Body of pancreas (tissue), 4 donors: Measurements from ENCODE around the gene GM2A. TPM values are rescaled to one million over a fixed set of nuclear protein-coding genes. Genes with fewer than 3 reads are reported as not detected.
A peak's percentile ranks its signal among the peaks of the same experiment; 100 is the strongest.

Experiments used
- ATAC-seq: fragments of 150-250 bp; one replicate; pipeline ENCODE4 v1.9.1; 2016
- DNase-seq, 4 donors: peaks; one replicate each; pipeline ENCODE4 v3.0.0-alpha.2; 2019
- H3K27ac ChIP-seq, 4 donors: fragments of 200-600 bp; sonication (generic); 1 replicate in 3 of 4; 2 replicates in 1 of 4; pipeline versions ENCODE4 v1.5.1 to v1.6.1; 2016 to 2019; ENCODE audit warnings: mild to moderate bottlenecking in 1 of 4, mixed read lengths in 1 of 4, moderate library complexity in 1 of 4
- H3K27me3 ChIP-seq, 2 donors: fragments of 200-600 bp; sonication (generic); one replicate each; pipeline ENCODE4 v1.6.0; 2016; ENCODE audit warnings: mild to moderate bottlenecking in 1 of 2
- H3K36me3 ChIP-seq, 2 donors: fragments of 200-600 bp; sonication (generic); replicated peaks in 1 of 2; 2 replicates each; pipeline ENCODE4 v1.5.1; 2016; ENCODE audit warnings: low read depth in 2 of 2; ENCODE audit not compliant: insufficient read depth in 1 of 2
- H3K4me1 ChIP-seq: fragments of 200-600 bp; sonication (generic); one replicate; pipeline ENCODE4 v1.6.0; 2016
- H3K4me3 ChIP-seq, 2 donors: fragments of 200-600 bp; sonication (generic); 1 replicate in 1 of 2; 2 replicates in 1 of 2; pipeline ENCODE4 v1.5.1; 2016 to 2019
- H3K9me3 ChIP-seq, 3 donors: fragments of 200-600 bp; sonication (generic); 1 replicate in 2 of 3; 2 replicates in 1 of 3; pipeline ENCODE4 v1.5.1; 2016
- POLR2A ChIP-seq, 3 donors: fragments of 450-650 bp; IDR thresholded peaks; one replicate each; pipeline ENCODE4 v1.6.1; 2016; ENCODE audit warnings: antibody characterized with exemption in 3 of 3, mild to moderate bottlenecking in 2 of 3
- WGBS, 2 donors: methylation state at CpG; one replicate each; pipeline ENCODE4 v1.1.5; 2017; 5-methylcytosine and 5-hydroxymethylcytosine counted together
- intact Hi-C: fragments of 100-400 bp; cut with DNase I; formaldehyde crosslinking; loops from one replicate; pipeline ENCODE4 v1.15.1; 2023
- total RNA-seq, 2 donors: library from RNA; depleted of rRNA; stranded (reverse); fragments of >200 nt; gene quantifications; one replicate each; pipeline ENCODE4 v1.1.0, GENCODE V29; 2016
- TF ChIP-seq, protein P1 (sequence below), 7 experiments: fragments of 450-650 bp in 4 of 7; fragments of 200-600 bp in 3 of 7; sonication (generic) in 3 of 7; IDR thresholded peaks; one replicate each; pipeline ENCODE4 v1.5.1; 2016 to 2019; ENCODE audit warnings: antibody characterized with exemption in 7 of 7

The GM2A gene
- total RNA-seq, 2 donors from 2014 or later: 8.9 to 17.9 TPM

DNA sequence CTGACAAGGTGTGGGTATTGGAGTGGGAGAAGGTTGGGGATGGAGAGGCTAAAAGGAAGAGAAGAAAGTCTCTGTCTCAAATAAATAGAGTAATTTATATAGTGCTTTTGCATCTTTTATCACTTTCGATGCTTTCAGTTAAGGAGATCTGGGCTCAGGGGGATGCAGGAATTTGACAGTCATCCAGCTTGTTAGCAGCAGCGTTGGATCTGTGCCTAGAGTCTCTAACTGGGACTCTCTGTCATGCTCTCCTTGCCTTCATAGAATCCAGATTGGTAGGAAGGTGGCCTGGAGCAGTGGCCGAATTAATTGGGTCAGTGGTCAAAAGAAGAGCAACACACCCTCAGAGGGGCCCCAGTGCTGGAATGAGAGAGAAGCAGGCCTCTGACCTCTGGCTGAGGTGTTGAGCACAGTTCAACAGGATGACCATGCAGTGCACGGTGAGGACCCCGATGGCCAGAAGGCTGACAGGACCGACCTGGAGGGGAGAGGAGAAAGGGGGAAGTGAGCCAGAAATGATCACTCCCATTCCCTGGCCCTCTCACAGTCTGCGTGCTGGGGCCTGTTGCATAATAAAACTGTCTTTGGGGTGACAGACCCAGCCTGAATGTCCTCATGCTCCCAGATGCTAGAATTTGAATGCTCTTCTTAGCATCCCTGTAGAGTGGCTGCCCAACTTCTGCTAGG is 42.9 kb downstream of the GM2A start:
- ATAC-seq: no peak
- WGBS, 2 donors: 61 to 62% methylated on average over 6 to 7 of the region's 7 CpGs
- no peaks in the 10 kb centered on the region for H3K9me3 ChIP-seq
- no peak overlapping the region for H3K27ac ChIP-seq
- intact Hi-C loops: no loop called here
- no peaks in the 10 kb centered on the region for H3K36me3 ChIP-seq
- no peak overlapping the region for H3K4me3 ChIP-seq
- DNase-seq: no peak
- H3K27me3 ChIP-seq: no peaks in the 10 kb centered on the region
- TF ChIP-seq POLR2A (IDR thresholded peaks at IDR 0.05): no peak
- TF ChIP-seq, protein P1, sequence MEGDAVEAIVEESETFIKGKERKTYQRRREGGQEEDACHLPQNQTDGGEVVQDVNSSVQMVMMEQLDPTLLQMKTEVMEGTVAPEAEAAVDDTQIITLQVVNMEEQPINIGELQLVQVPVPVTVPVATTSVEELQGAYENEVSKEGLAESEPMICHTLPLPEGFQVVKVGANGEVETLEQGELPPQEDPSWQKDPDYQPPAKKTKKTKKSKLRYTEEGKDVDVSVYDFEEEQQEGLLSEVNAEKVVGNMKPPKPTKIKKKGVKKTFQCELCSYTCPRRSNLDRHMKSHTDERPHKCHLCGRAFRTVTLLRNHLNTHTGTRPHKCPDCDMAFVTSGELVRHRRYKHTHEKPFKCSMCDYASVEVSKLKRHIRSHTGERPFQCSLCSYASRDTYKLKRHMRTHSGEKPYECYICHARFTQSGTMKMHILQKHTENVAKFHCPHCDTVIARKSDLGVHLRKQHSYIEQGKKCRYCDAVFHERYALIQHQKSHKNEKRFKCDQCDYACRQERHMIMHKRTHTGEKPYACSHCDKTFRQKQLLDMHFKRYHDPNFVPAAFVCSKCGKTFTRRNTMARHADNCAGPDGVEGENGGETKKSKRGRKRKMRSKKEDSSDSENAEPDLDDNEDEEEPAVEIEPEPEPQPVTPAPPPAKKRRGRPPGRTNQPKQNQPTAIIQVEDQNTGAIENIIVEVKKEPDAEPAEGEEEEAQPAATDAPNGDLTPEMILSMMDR (IDR thresholded peaks at IDR 0.05): no peak
- no peaks in the 10 kb centered on the region for H3K4me1 ChIP-seq

DNA sequence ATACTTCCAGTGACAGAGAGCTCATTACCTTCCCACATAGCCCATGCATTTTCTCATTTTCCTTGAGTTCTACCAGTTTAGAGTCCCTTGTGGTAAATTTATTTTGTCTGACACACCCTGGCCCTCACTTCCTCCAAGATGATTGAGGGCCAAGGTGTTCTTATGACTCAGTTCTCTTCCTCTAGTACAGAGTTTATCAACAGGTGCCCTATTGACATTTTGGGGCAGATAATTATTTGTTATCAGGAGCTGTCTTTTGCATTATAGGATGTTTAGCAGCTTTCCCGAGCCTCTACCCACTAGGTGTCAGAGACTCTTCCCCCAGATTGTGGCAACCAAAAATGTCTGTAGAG is 43.5 kb downstream of the GM2A start:
- Histone ChIP-seq H3K36me3 (no peaks in the 10 kb centered on the region), H3K4me3 (no peak overlapping the region), H3K27ac (no peak overlapping the region), H3K4me1 (no peaks in the 10 kb centered on the region), H3K27me3 (no peaks in the 10 kb centered on the region), H3K9me3 (no peaks in the 10 kb centered on the region)
- WGBS, 2 donors: 43 to 75% methylated on average over 1 of the region's 1 CpG
- intact Hi-C loops: no loop called here
- DNase-seq (no peak), ATAC-seq (no peak)
- TF ChIP-seq POLR2A (IDR thresholded peaks at IDR 0.05): no peak
- TF ChIP-seq, protein P1 (IDR thresholded peaks at IDR 0.05): no peak

DNA sequence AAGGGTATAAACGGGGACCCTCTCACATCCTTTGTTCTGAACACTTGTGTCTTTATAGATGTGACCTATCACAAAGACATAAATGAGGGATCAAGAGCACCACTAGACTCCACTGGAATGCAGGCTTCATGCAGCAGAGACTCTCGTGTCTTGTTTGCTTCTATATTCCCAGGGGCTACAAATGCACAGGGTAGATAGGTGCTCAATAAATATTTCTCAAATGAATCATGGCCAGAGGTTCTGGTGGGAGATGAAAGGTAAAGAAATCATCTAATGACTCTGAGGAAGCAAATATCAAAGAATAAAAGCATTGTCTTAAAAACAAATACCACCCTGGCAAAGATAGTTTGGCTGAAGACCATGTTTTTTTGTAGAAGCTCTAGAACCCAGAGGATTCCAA is 44.0 kb downstream of the GM2A start:
- H3K36me3 ChIP-seq: no peaks in the 10 kb centered on the region
- no peaks in the 10 kb centered on the region for H3K9me3 ChIP-seq
- no peak overlapping the region for H3K27ac ChIP-seq
- no peaks in the 10 kb centered on the region for H3K4me1 ChIP-seq
- WGBS, 2 donors: 44 to 61% methylated on average over 2 of the region's 2 CpGs
- TF ChIP-seq, protein P1 (IDR thresholded peaks at IDR 0.05): no peak
- TF ChIP-seq POLR2A (IDR thresholded peaks at IDR 0.05): no peak
- no peak for DNase-seq
- intact Hi-C loops: no loop called here
- H3K27me3 ChIP-seq: no peaks in the 10 kb centered on the region
- ATAC-seq: no peak
- H3K4me3 ChIP-seq: no peak overlapping the region

DNA sequence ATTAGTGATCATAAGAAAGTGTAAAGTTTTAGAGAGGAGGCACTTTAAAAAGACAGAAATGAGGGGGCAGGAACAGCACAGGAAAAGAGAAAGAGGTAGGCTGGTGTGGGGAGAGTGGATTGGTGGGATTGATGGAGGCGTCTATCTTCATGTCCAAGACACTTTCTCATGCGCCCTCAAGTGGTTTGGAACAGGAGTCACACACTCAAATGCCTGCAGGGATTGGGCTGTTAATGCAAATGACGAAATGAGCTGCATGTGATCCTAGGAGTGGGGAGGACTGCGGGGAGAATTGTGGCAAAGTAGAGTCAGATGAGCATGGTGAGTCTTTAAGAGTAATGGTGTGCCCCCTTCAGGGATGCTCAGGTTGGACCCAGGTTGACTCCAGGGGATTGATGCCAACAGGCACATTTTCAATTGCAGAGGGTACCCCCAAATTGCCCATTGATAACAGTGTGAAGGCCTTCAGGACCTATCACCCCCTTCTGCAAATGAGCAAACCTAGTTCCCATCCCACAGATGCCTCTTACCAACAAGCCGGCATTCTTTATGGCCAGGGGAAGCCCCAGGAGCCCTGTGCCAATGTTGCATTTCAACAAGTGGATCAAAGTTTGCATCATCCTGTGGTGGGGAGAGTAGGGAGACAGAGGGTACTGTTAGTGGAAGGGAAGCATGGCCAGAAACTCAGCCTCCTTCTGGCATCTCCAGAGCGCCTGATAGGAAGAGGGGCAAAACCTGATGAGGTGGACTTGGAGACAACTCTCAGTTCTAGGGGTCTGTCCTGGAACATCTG is 45.3 kb downstream of the GM2A start:
- TF ChIP-seq, protein P1 (IDR thresholded peaks at IDR 0.05): peak in 5 of 7 experiments; percentile 13 to 65 (median 49)
- no peak for TF ChIP-seq POLR2A (IDR thresholded peaks at IDR 0.05)
- Histone ChIP-seq H3K27ac (no peak overlapping the region), H3K27me3 (no peaks in the 10 kb centered on the region), H3K36me3 (no peaks in the 10 kb centered on the region), H3K4me1 (no peaks in the 10 kb centered on the region), H3K9me3 (no peaks in the 10 kb centered on the region), H3K4me3 (no peak overlapping the region)
- DNase-seq (peak in 3 of 4 donors; percentile 22 to 52 (median 47)), ATAC-seq (peak; percentile 35)
- WGBS, 2 donors: 48 to 49% methylated on average over 5 to 6 of the region's 6 CpGs
- intact Hi-C loops: no loop called here
